ENCODE measurements around the gene SLC25A25.
"Not testable (repeated sequence)": the region's sequence is repeated elsewhere in the genome, so short reads cannot be mapped to it uniquely, and the experiment has no call there.

Gene SLC25A25

GRCh38 chr9:128109050-128109709 is 41.1 kb downstream of the SLC25A25 start:
- H3K4me3 ChIP-seq (ENCODE audit: low read length), result no peak overlapping the region

GRCh38 chr9:128111726-128112125 is 43.7 kb downstream of the SLC25A25 start:
- not testable (repeated sequence) for H3K9me3 ChIP-seq (replicated peaks; ENCODE audit: low read length); H3K27me3 ChIP-seq (ENCODE audit: control insufficient read depth, insufficient read depth, low read length); H3K4me1 ChIP-seq (ENCODE audit: control insufficient read depth, insufficient read depth, low read length); H3K4me3 ChIP-seq (ENCODE audit: low read length); H3K9ac ChIP-seq (ENCODE audit: low read depth, low read length); H3K4me2 ChIP-seq (ENCODE audit: low read length)
- peaks cover 16% of the 10 kb centered on the region for H3K36me3 ChIP-seq (ENCODE audit: insufficient read depth, low read length)

More at GRCh38 chr9:128109050-128109709, 41.1 kb downstream of the SLC25A25 start:
- Histone ChIP-seq H3K27me3 (ENCODE audit: control insufficient read depth, insufficient read depth, low read length) (no peaks in the 10 kb centered on the region), H3K36me3 (ENCODE audit: insufficient read depth, low read length) (peaks cover 33% of the 10 kb centered on the region), H3K4me1 (ENCODE audit: control insufficient read depth, insufficient read depth, low read length) (peaks cover 4% of the 10 kb centered on the region), H3K9me3 (replicated peaks; ENCODE audit: low read length) (no peaks in the 10 kb centered on the region), H3K4me2 (ENCODE audit: low read length) (no peak overlapping the region), H3K9ac (ENCODE audit: low read depth, low read length) (no peak overlapping the region)

GRCh38 chr9:128113526-128114325 is 45.7 kb downstream of the SLC25A25 start:
- Histone ChIP-seq H3K9ac (ENCODE audit: low read depth, low read length) (no peak overlapping the region), H3K9me3 (replicated peaks; ENCODE audit: low read length) (no peaks in the 10 kb centered on the region), H3K27me3 (ENCODE audit: control insufficient read depth, insufficient read depth, low read length) (no peaks in the 10 kb centered on the region), H3K4me2 (ENCODE audit: low read length) (no peak overlapping the region), H3K4me3 (ENCODE audit: low read length) (no peak overlapping the region), H3K36me3 (ENCODE audit: insufficient read depth, low read length) (no peaks in the 10 kb centered on the region), H3K4me1 (ENCODE audit: control insufficient read depth, insufficient read depth, low read length) (no peaks in the 10 kb centered on the region)

DNA sequence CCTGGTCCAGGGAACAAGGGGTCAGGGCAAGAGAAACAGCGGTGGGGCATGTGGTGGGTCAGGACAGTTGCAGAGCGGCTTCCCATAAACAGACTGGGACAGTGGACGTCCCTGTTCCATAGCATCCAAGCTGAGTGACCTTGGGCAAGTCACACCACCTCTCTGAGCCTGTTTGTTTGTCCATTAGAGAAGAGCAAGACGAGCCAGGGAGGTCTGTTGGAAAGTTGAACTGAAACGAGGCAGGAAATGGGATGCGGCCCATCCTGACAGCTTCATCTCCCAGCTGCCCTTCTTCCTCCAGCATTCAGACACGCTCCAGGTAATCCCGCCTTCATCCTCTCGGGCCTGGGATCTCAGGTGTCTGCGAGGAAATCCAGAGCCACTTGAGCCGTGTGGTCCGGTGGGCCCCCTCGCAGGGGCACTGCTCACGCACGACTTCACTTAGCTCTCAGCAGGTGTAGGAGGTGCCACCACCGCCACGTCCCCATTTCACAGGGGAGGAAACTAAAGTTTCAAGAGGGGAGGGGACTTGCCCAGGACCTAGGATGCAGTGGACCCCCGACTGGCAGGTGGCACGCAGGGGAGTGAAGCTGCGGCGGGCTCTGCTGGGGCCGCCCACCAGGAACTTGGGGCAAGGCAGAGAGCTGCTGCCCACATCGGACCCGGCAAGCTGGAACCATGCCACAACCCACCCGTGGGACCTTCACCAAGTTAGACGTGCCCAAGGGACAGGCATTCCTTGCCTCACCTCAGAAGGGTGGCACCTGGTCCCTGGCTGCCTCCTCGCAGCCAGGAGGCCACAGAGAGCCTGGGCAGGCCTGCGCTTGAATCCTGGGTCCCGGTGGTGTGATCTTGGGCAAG is 46.5 kb downstream of the SLC25A25 start:
- no peaks in the 10 kb centered on the region for H3K9me3 ChIP-seq (replicated peaks; ENCODE audit: low read length)
- no peaks in the 10 kb centered on the region for H3K27me3 ChIP-seq (ENCODE audit: control insufficient read depth, insufficient read depth, low read length)
- no peak overlapping the region for H3K4me2 ChIP-seq (ENCODE audit: low read length)
- H3K9ac ChIP-seq (ENCODE audit: low read depth, low read length), result no peak overlapping the region
- no peak overlapping the region for H3K4me3 ChIP-seq (ENCODE audit: low read length)
- H3K36me3 ChIP-seq (ENCODE audit: insufficient read depth, low read length), result no peaks in the 10 kb centered on the region
- no peaks in the 10 kb centered on the region for H3K4me1 ChIP-seq (ENCODE audit: control insufficient read depth, insufficient read depth, low read length)

- Histone ChIP-seq H3K9me3 (replicated peaks; ENCODE audit: low read length) (no peaks in the 10 kb centered on the region), H3K4me1 (ENCODE audit: control insufficient read depth, insufficient read depth, low read length) (no peaks in the 10 kb centered on the region), H3K4me3 (ENCODE audit: low read length) (no peak overlapping the region), H3K27me3 (ENCODE audit: control insufficient read depth, insufficient read depth, low read length) (no peaks in the 10 kb centered on the region), H3K36me3 (ENCODE audit: insufficient read depth, low read length) (no peaks in the 10 kb centered on the region), H3K4me2 (ENCODE audit: low read length) (no peak overlapping the region), H3K9ac (ENCODE audit: low read depth, low read length) (no peak overlapping the region)
Measured at GRCh38 chr9:128115187-128116103, 47.4 kb downstream of the SLC25A25 start.

GRCh38 chr9:128116104-128117083 is 48.4 kb downstream of the SLC25A25 start:
- Histone ChIP-seq H3K9ac (ENCODE audit: low read depth, low read length) (no peak overlapping the region), H3K9me3 (replicated peaks; ENCODE audit: low read length) (no peaks in the 10 kb centered on the region), H3K4me2 (ENCODE audit: low read length) (no peak overlapping the region), H3K4me1 (ENCODE audit: control insufficient read depth, insufficient read depth, low read length) (no peaks in the 10 kb centered on the region), H3K4me3 (ENCODE audit: low read length) (no peak overlapping the region), H3K36me3 (ENCODE audit: insufficient read depth, low read length) (peaks cover 5% of the 10 kb centered on the region), H3K27me3 (ENCODE audit: control insufficient read depth, insufficient read depth, low read length) (no peaks in the 10 kb centered on the region)

- Histone ChIP-seq H3K36me3 (ENCODE audit: insufficient read depth, low read length) (peaks cover 12% of the 10 kb centered on the region), H3K4me1 (ENCODE audit: control insufficient read depth, insufficient read depth, low read length) (no peaks in the 10 kb centered on the region), H3K4me3 (ENCODE audit: low read length) (no peak overlapping the region), H3K27me3 (ENCODE audit: control insufficient read depth, insufficient read depth, low read length) (no peaks in the 10 kb centered on the region), H3K9ac (ENCODE audit: low read depth, low read length) (no peak overlapping the region), H3K9me3 (replicated peaks; ENCODE audit: low read length) (no peaks in the 10 kb centered on the region), H3K4me2 (ENCODE audit: low read length) (no peak overlapping the region)
Measured at GRCh38 chr9:128117613-128118471, 49.8 kb downstream of the SLC25A25 start.

DNA sequence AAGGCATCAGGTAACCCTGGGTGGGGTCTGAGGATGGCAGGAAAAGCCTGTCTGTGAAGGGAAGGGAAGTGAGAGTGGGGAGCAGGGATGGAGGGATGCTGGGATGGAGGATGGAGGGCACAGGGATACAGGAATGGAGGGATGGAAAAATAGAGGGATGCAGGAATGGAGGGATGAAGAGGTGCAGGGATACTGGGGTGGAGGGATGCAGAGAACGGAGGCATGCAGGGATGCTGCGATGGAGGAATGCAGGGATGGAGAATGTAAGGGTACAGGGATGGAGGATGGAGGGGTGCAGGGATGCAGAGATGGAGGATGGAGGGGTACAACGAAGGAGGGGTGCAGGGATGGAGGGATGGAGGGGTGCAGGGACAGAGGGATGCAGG is 50.4 kb downstream of the SLC25A25 start:
- H3K4me3 ChIP-seq (ENCODE audit: low read length), result no peak overlapping the region
- H3K4me1 ChIP-seq (ENCODE audit: control insufficient read depth, insufficient read depth, low read length), result no peaks in the 10 kb centered on the region
- H3K4me2 ChIP-seq (ENCODE audit: low read length), result no peak overlapping the region
- H3K36me3 ChIP-seq (ENCODE audit: insufficient read depth, low read length), result peaks cover 15% of the 10 kb centered on the region
- H3K9me3 ChIP-seq (replicated peaks; ENCODE audit: low read length), result no peaks in the 10 kb centered on the region
- no peak overlapping the region for H3K9ac ChIP-seq (ENCODE audit: low read depth, low read length)
- no peaks in the 10 kb centered on the region for H3K27me3 ChIP-seq (ENCODE audit: control insufficient read depth, insufficient read depth, low read length)

DNA sequence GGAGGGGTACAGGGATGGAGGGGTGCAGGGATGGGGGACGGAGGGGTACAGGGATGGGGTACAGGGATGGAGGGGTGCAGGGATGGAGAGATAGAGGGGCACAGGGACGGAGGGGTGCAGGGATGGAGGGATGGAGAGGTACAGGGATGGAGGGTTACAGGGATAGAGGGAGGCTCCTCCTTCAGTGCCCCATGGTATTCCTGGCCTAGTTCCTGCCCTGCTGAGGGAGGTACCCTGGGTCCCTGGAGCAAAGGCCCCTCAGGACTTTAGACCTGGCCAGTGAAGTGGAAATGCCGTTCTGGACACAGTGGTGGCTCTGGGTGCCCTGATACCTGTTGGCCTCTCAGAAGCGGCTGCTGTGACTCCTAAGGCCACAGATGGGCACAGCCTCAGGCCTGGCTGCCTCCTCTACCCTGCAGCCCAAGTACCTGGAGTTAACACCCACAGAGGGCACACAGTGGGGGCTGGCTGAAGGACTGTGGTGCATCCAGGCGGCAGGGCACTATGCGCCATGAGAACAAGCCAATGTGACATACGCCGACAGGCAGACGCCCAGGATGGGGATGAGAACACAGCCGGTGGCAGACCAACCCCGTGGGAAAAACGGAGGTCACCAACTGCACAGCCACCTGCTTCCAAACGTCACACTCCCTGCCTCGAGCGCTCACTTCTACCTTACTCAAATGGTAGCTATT is 51.1 kb downstream of the SLC25A25 start:
- H3K36me3 ChIP-seq (ENCODE audit: insufficient read depth, low read length), result peaks cover 17% of the 10 kb centered on the region
- H3K4me3 ChIP-seq (ENCODE audit: low read length), result no peak overlapping the region
- no peaks in the 10 kb centered on the region for H3K27me3 ChIP-seq (ENCODE audit: control insufficient read depth, insufficient read depth, low read length)
- no peaks in the 10 kb centered on the region for H3K9me3 ChIP-seq (replicated peaks; ENCODE audit: low read length)
- no peak overlapping the region for H3K4me2 ChIP-seq (ENCODE audit: low read length)
- no peaks in the 10 kb centered on the region for H3K4me1 ChIP-seq (ENCODE audit: control insufficient read depth, insufficient read depth, low read length)
- H3K9ac ChIP-seq (ENCODE audit: low read depth, low read length), result no peak overlapping the region
